Uterus (tissue), 2 donors: Measurements from ENCODE around the gene GRIN2C.

ENCODE experiments used
- CTCF ChIP-seq, 4 experiments: fragments of 200-600 bp in 2 of 4; fragments of 450-650 bp in 2 of 4; sonication (generic) in 2 of 4; IDR thresholded peaks; one replicate each; pipeline ENCODE4 v1.5.1; 2016 to 2019; ENCODE audit warnings: antibody characterized with exemption in 4 of 4, mild to moderate bottlenecking in 2 of 4, moderate library complexity in 1 of 4
- POLR2A ChIP-seq, 2 donors: fragments of 450-650 bp; IDR thresholded peaks; one replicate each; pipeline ENCODE4 v1.6.1; 2016; ENCODE audit warnings: antibody characterized with exemption in 2 of 2, mild to moderate bottlenecking in 1 of 2, moderate library complexity in 1 of 2

- TF ChIP-seq CTCF (IDR thresholded peaks at IDR 0.05) (peak in 1 of 4 experiments; percentile 42), POLR2A (IDR thresholded peaks at IDR 0.05) (peak; percentile 88 to 94)
Observed at GRCh38 chr17:74873037-74873873, 13.6 kb upstream of the GRIN2C start.
